ENCODE measurements around the gene SLC17A7.

DNA sequence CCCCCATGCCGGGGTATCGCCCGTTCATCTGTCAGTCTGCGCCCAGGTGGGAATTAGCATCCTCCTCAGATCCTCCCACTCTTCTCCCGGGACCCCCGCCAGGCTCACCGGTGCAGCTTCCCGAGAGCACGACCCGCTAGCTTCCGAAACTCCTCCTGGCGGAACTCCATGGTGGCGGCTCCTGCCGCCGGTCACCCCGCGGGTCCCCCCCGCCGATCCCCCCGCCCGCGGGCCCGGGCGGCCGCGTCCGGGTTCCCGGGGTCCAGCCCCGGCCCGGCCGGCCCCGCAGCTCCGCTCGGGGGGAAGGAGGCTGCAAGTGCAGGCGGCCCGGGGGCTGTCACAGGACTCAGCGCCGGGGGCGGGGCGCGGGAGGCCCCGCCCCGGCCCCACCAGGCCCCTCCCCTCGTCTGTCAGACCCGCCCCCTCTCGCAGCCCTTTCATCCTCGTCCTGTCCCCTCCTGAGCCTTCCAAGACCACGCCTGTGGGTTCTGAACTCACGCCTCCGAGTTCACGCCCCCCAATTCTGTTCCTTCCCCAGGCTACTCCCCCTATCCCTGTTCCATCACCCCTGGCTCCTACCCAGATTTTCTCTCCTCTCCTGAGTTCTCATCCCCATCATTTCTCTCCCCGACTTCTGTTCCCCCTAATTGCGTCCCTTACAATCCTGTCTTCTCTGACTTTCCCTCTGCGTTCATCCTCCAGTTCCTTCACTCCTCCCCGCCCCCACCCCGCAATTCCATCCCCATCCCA lies at the start of gene SLC17A7:
- TF ChIP-seq, protein P1, sequence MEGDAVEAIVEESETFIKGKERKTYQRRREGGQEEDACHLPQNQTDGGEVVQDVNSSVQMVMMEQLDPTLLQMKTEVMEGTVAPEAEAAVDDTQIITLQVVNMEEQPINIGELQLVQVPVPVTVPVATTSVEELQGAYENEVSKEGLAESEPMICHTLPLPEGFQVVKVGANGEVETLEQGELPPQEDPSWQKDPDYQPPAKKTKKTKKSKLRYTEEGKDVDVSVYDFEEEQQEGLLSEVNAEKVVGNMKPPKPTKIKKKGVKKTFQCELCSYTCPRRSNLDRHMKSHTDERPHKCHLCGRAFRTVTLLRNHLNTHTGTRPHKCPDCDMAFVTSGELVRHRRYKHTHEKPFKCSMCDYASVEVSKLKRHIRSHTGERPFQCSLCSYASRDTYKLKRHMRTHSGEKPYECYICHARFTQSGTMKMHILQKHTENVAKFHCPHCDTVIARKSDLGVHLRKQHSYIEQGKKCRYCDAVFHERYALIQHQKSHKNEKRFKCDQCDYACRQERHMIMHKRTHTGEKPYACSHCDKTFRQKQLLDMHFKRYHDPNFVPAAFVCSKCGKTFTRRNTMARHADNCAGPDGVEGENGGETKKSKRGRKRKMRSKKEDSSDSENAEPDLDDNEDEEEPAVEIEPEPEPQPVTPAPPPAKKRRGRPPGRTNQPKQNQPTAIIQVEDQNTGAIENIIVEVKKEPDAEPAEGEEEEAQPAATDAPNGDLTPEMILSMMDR (IDR thresholded peaks at IDR 0.05; ENCODE audit: extremely low read depth in 1 of 2, insufficient read depth in 1 of 2, low read depth in 1 of 2, low read length in 2 of 2) = no peak
- TF ChIP-seq EZH2 (IDR thresholded peaks at IDR 0.05; ENCODE audit: borderline replicate concordance, low read depth, low read length, severe bottlenecking) (peak; percentile 75), POLR2A (IDR thresholded peaks at IDR 0.05; ENCODE audit: low read depth, low read length) (no peak), FOS (IDR thresholded peaks at IDR 0.05; ENCODE audit: borderline replicate concordance, insufficient read depth, low read length) (no peak), POLR2AphosphoS5 (IDR thresholded peaks at IDR 0.05; ENCODE audit: insufficient read depth, low read depth, low read length) (no peak), GATA2 (IDR thresholded peaks at IDR 0.05; ENCODE audit: insufficient read depth, insufficient read length, low read depth, low read length) (no peak), MYC (IDR thresholded peaks at IDR 0.05; ENCODE audit: low read depth, low read length) (no peak), JUN (IDR thresholded peaks at IDR 0.05; ENCODE audit: borderline replicate concordance, insufficient read depth, insufficient read length, low read depth) (no peak)
- TF ChIP-seq, protein P2, sequence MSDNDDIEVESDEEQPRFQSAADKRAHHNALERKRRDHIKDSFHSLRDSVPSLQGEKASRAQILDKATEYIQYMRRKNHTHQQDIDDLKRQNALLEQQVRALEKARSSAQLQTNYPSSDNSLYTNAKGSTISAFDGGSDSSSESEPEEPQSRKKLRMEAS (IDR thresholded peaks at IDR 0.05; ENCODE audit: insufficient read depth, insufficient read length) = no peak
